Adrenal gland (tissue), 12 donors: Measurements from ENCODE around the gene NKTR. TPM values are rescaled to one million over a fixed set of nuclear protein-coding genes. Genes with fewer than 3 reads are reported as not detected.
A peak's percentile ranks its signal among the peaks of the same experiment; 100 is the strongest.

Experiments used
- DNase-seq, 7 donors: peaks; one replicate each; pipeline ENCODE4 v3.0.0-alpha.2; 2019 to 2020
- H3K27ac ChIP-seq, 5 donors: fragments of 200-600 bp; sonication (generic) in 4 of 5; 1 replicate in 3 of 5; 2 replicates in 2 of 5; pipeline versions ENCODE4 v1.5.1 to v1.8.0; 2016 to 2020; ENCODE audit warnings: mild to moderate bottlenecking in 1 of 5
- H3K27me3 ChIP-seq: fragments of 200-600 bp; 2 replicates; pipeline ENCODE4 v1.8.0; 2021
- H3K36me3 ChIP-seq, 2 donors: fragments of 200-600 bp; replicated peaks in 1 of 2; 1 replicate in 1 of 2; 2 replicates in 1 of 2; pipeline versions ENCODE4 v1.5.1 to v1.8.0; 2018 to 2022
- H3K4me1 ChIP-seq, 2 donors: fragments of 200-600 bp; replicated peaks in 1 of 2; 1 replicate in 1 of 2; 2 replicates in 1 of 2; pipeline versions ENCODE4 v1.5.1 to v1.8.0; 2018 to 2021
- H3K4me3 ChIP-seq, 4 donors: fragments of 200-600 bp; sonication (generic) in 3 of 4; one replicate each; pipeline ENCODE4 v1.5.1; 2016 to 2018
- H3K9me3 ChIP-seq, 3 donors: fragments of 200-600 bp; sonication (generic) in 1 of 3; replicated peaks in 1 of 3; 1 replicate in 2 of 3; 2 replicates in 1 of 3; pipeline versions ENCODE4 v1.5.1 to v1.8.0; 2016 to 2021
- POLR2A ChIP-seq, 2 donors: fragments of 450-650 bp; IDR thresholded peaks; one replicate each; pipeline ENCODE4 v1.6.1; 2017; ENCODE audit warnings: antibody characterized with exemption in 2 of 2, mild to moderate bottlenecking in 2 of 2, moderate library complexity in 1 of 2
- WGBS, 4 donors: extraction: QIAGEN DNeasy Blood & Tissue Kit in 2 of 4; methylation state at CpG; one replicate each; pipeline versions ENCODE4 v1.1.5 to v1.1.7; 2013 to 2017; 5-methylcytosine and 5-hydroxymethylcytosine counted together
- intact Hi-C, 2 donors: fragments of 100-400 bp; cut with DNase I; formaldehyde crosslinking; loops; one replicate each; pipeline versions ENCODE4 v1.14.1 to v1.15.0; 2022 to 2023
- polyA plus RNA-seq, 3 donors: library from polyadenylated mRNA; stranded (reverse); fragments of 200-250 nt in 2 of 3; fragments of 350-450 nt in 1 of 3; fragmentation: Illumina TruSeq in 1 of 3; extraction: RNeasy Lipid Tissue Mini Kit (QIAGEN cat#74804) in 1 of 3; gene quantifications; one replicate each; pipeline ENCODE4 v1.2.3, GENCODE V29; 2013 to 2014
- total RNA-seq, 9 donors: library from RNA; depleted of rRNA in 4 of 9; stranded (reverse); fragments of >200 nt in 4 of 9; fragments of 120-200 nt in 1 of 9; fragmentation: NEBNext Ultra II Directional in 1 of 9; extraction: Animal tissue kit (Norgen Biotek cat#: 25700) in 1 of 9; gene quantifications; one replicate each; pipeline versions ENCODE4 v1.1.0 to v1.2.4, GENCODE V29; 2013 to 2023
- TF ChIP-seq, protein P1 (sequence below), 6 experiments: fragments of 450-650 bp in 4 of 6; fragments of 200-600 bp in 2 of 6; sonication (generic) in 1 of 6; IDR thresholded peaks; 1 replicate in 5 of 6; 2 replicates in 1 of 6; pipeline versions ENCODE4 v1.5.1 to v1.8.0; 2016 to 2021; ENCODE audit warnings: antibody characterized with exemption in 6 of 6, mild to moderate bottlenecking in 2 of 6, moderate library complexity in 1 of 6
- donor health status: healthy with polysubstance abuse.
- donor health status: Bipolar disorder and iron deficiency.
- donor health status: DM: yes; HTN: yes; CAD: no.
- donor health status: DM: no; HTN: no; CAD: no.
- donor health status: DM: no; HTN: no; CAD: no.
- donor health status: DM: yes; HTN: yes; CAD: no.

NKTR gene
- total and polyA plus RNA-seq, 12 donors, result 12.7 to 114 (median 50.7) TPM

DNA sequence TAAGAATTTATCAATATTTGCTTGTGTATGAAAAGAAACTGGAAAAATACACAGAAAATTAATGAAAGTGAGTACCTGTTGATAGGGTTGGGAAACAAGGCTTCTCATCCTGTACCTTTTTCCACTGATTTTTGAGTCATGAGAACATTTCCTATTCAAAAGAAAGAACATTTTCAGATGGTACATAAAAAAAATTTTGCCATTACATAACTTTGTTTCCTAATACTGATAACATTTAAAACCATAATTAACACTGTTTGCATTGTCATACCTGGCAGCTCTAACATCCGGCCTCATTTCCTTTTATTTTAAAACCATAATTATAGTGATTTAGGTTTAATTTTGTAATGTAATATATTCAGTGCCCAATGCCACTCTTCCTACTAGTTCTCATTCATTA is 11.7 kb downstream of the NKTR start:
- H3K4me1 ChIP-seq, result peaks cover 18 to 59% of the 10 kb centered on the region in 2 donors
- H3K27me3 ChIP-seq, result no peaks in the 10 kb centered on the region
- H3K4me3 ChIP-seq, result no peak overlapping the region
- H3K27ac ChIP-seq, result peak overlapping the region in 1 of 5 donors; percentile 38
- intact Hi-C loops, result no loop called here
- peaks cover 0 to 1% of the 10 kb centered on the region in 2 donors for H3K36me3 ChIP-seq
- no peaks in the 10 kb centered on the region for H3K9me3 ChIP-seq
- no peak for DNase-seq
- WGBS, 4 donors, result 43 to 65% (median 58%) methylated on average over 1 of the region's 1 CpG
- TF ChIP-seq, protein P1, sequence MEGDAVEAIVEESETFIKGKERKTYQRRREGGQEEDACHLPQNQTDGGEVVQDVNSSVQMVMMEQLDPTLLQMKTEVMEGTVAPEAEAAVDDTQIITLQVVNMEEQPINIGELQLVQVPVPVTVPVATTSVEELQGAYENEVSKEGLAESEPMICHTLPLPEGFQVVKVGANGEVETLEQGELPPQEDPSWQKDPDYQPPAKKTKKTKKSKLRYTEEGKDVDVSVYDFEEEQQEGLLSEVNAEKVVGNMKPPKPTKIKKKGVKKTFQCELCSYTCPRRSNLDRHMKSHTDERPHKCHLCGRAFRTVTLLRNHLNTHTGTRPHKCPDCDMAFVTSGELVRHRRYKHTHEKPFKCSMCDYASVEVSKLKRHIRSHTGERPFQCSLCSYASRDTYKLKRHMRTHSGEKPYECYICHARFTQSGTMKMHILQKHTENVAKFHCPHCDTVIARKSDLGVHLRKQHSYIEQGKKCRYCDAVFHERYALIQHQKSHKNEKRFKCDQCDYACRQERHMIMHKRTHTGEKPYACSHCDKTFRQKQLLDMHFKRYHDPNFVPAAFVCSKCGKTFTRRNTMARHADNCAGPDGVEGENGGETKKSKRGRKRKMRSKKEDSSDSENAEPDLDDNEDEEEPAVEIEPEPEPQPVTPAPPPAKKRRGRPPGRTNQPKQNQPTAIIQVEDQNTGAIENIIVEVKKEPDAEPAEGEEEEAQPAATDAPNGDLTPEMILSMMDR (IDR thresholded peaks at IDR 0.05), result no peak
- no peak for TF ChIP-seq POLR2A (IDR thresholded peaks at IDR 0.05)

DNA sequence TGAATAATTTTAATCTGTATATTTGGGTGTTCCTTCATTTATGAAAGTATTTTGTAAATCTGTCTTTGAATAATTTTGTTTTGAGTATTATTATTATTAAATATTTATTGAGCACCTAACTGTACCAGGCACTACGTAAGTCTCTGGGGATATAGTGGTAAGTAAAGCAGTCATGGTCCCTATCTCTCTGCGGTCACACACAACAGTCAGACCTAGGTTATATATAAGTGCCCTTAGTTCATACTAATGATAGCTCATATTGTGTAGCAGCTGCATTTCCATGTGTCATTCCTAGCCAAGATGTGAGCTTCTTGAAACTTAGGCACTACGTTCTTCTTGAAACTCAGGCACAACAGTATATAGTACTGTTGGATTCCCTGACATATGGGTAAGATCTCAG is 12.4 kb downstream of the NKTR start:
- 90 to 94% (median 93%) methylated on average over 3 of the region's 3 CpGs for WGBS, 4 donors
- Histone ChIP-seq H3K27ac (peak overlapping the region in 1 of 5 donors; percentile 38), H3K9me3 (no peaks in the 10 kb centered on the region), H3K4me1 (peaks cover 18 to 59% of the 10 kb centered on the region in 2 donors), H3K36me3 (no peaks in the 10 kb centered on the region), H3K27me3 (no peaks in the 10 kb centered on the region), H3K4me3 (no peak overlapping the region)
- no peak for DNase-seq
- no peak for TF ChIP-seq POLR2A (IDR thresholded peaks at IDR 0.05)
- TF ChIP-seq, protein P1 (IDR thresholded peaks at IDR 0.05), result no peak
- intact Hi-C loops, result no loop called here

DNA sequence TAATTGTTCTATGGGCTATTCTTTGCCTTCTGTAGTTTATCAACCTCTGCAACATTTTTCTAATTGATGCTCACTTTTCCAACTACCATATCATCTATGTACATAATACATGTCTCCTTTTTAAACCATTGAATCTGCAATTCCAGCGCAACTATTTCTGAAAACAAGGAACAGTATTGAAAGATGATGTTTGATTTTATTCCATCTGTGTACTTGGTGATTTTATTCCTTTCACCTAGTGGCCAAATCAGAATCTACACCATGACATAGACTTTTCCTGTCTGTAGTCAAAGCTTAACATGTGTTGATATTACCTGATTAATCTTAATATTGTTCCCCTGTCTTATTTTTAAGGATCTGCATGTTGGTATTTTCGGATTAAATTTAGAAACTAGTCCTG is 13.0 kb downstream of the NKTR start:
- H3K27ac ChIP-seq, result peak overlapping the region in 1 of 5 donors; percentile 4
- no peaks in the 10 kb centered on the region for H3K27me3 ChIP-seq
- no peak for DNase-seq
- peaks cover 18 to 54% of the 10 kb centered on the region in 2 donors for H3K4me1 ChIP-seq
- intact Hi-C loops, result no loop called here
- 88 to 93% (median 90%) methylated on average over 2 of the region's 2 CpGs for WGBS, 4 donors
- no peaks in the 10 kb centered on the region for H3K9me3 ChIP-seq
- H3K4me3 ChIP-seq, result no peak overlapping the region
- no peak for TF ChIP-seq POLR2A (IDR thresholded peaks at IDR 0.05)
- TF ChIP-seq, protein P1 (IDR thresholded peaks at IDR 0.05), result peak in 5 of 6 experiments; percentile 29 to 54 (median 37)
- peaks cover 0 to under 1% of the 10 kb centered on the region in 2 donors for H3K36me3 ChIP-seq

DNA sequence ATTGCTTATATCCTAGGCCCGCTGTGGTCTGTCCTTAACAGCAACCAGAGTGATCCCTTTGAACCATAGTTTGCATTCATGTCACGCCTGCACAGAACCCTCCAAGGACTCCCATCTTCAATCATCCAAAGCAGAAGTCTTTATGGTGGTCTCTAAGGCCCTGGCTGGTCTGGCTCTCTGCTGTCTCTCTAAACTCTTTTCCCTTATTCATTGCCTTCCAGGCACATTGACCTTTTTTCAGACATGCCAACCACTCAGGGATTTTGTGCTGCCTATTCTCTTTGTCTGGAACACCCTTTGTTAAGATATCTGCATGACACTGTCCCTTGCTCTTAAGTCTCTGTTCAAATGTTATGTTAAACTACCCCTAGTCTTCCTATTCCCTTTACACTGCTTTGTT is 31.1 kb downstream of the NKTR start:
- DNase-seq, result no peak
- Histone ChIP-seq H3K4me3 (no peak overlapping the region), H3K36me3 (peaks cover 0 to 71% of the 10 kb centered on the region in 2 donors), H3K27ac (peak overlapping the region in 1 of 5 donors; percentile 16), H3K4me1 (peaks cover 0 to 12% of the 10 kb centered on the region in 2 donors), H3K27me3 (no peaks in the 10 kb centered on the region), H3K9me3 (no peaks in the 10 kb centered on the region)
- 90 to 97% (median 94%) methylated on average over 2 of the region's 2 CpGs for WGBS, 4 donors
- TF ChIP-seq, protein P1 (IDR thresholded peaks at IDR 0.05), result no peak
- TF ChIP-seq POLR2A (IDR thresholded peaks at IDR 0.05), result no peak
- intact Hi-C loops, result no loop called here
